HepG2 (cell line): ENCODE measurements around the gene SLC34A2. TPM values are rescaled to one million over a fixed set of nuclear protein-coding genes. Genes with fewer than 3 reads are reported as not detected.
A peak's percentile ranks its signal among the peaks of the same experiment; 100 is the strongest.

Source experiments
- ATAC-seq: fragments of 200-7000 bp; cut with Tn5 transposase; 3 replicates; pipeline ENCODE4 v1.9.1; 2020; ENCODE audit warnings: mild to moderate bottlenecking, moderate library complexity
- BruUV-seq: library from RNA; stranded (reverse); fragments of 400-500 nt; replicated peaks from 2 replicates; lab custom pipeline; 2021; lab: Mats Ljungman, UMichigan
- CTCF ChIA-PET: fragments of 300-600 bp; formaldehyde crosslinking; extraction: SDS; loops from one replicate; lab custom pipeline; 2021; ENCODE audit warnings: low total read pairs, inconsistent platforms, low intra/inter-chr PET ratio; lab: Yijun Ruan, JAX
- POLR2A ChIA-PET: fragments of 350-600 bp; sonication (Branson Sonifier 250); formaldehyde crosslinking; loops from one replicate; lab custom pipeline; 2020; ENCODE audit warnings: antibody characterized with exemption, inconsistent platforms; lab: Yijun Ruan, JAX
- DNase-seq: peaks from one replicate; pipeline ENCODE4 v3.0.0-alpha.2; 2015; ENCODE audit warnings: low spot score
- FAIRE-seq: peaks from 3 replicates; lab custom pipeline; 2011; peaks lifted over from hg19 to GRCh38; lab: Jason Lieb, UNC
- H2AFZ ChIP-seq: one replicate; pipeline ENCODE4 v1.6.1; 2011; ENCODE audit warnings: low read length, inconsistent platforms
- H3K27ac ChIP-seq: fragments of 300-600 bp; 3 replicates; pipeline ENCODE4 v1.8.0; 2011; ENCODE audit warnings: mixed run types, mild to moderate bottlenecking, mixed read lengths, low read length, inconsistent platforms; ENCODE audit not compliant: insufficient read depth; ENCODE audit errors: extremely low read length
- H3K27me3 ChIP-seq, 2 experiments: fragments of 200-600 bp in 1 of 2; 2 replicates in 1 of 2; 3 replicates in 1 of 2; pipeline versions ENCODE4 v1.6.0 to v1.8.0; 2011; ENCODE audit warnings: low read length in 2 of 2, mild to moderate bottlenecking in 2 of 2, moderate library complexity in 2 of 2, inconsistent platforms in 1 of 2; ENCODE audit not compliant: insufficient read depth in 2 of 2, control insufficient read depth in 1 of 2
- H3K36me3 ChIP-seq, 2 experiments: fragments of 200-600 bp in 1 of 2; replicated peaks in 1 of 2; 2 replicates in 1 of 2; 3 replicates in 1 of 2; pipeline versions ENCODE4 v1.5.1 to v1.8.0; 2011; ENCODE audit warnings: low read length in 2 of 2, inconsistent platforms in 1 of 2; ENCODE audit not compliant: insufficient read depth in 2 of 2, control insufficient read depth in 1 of 2
- H3K4me1 ChIP-seq: 2 replicates; pipeline ENCODE4 v1.5.1; 2012; ENCODE audit warnings: low read length, inconsistent platforms; ENCODE audit not compliant: insufficient read depth
- H3K4me2 ChIP-seq: 2 replicates; pipeline ENCODE4 v1.6.0; 2011; ENCODE audit warnings: low read depth, low read length, inconsistent platforms
- H3K4me3 ChIP-seq, 3 experiments: fragments of 200-600 bp in 1 of 3; sonication (generic), shearing (Covaris generic) in 1 of 3; replicated peaks in 1 of 3; 2 replicates each; pipeline ENCODE4 v1.5.1; 2011 to 2016; ENCODE audit warnings: low read length in 3 of 3, inconsistent platforms in 2 of 3, low read depth in 2 of 3, mild to moderate bottlenecking in 2 of 3, control low read depth in 1 of 3, mixed read lengths in 1 of 3; ENCODE audit not compliant: insufficient read depth in 1 of 3
- H3K79me2 ChIP-seq: one replicate; pipeline ENCODE4 v1.6.1; 2011; ENCODE audit warnings: low read length, inconsistent platforms; ENCODE audit not compliant: insufficient read depth
- H3K9ac ChIP-seq: 2 replicates; pipeline ENCODE4 v1.6.0; 2011; ENCODE audit warnings: mild to moderate bottlenecking, low read depth, low read length, inconsistent platforms; ENCODE audit not compliant: insufficient read depth
- H3K9me3 ChIP-seq: 2 replicates; pipeline ENCODE4 v1.5.1; 2012; ENCODE audit warnings: mild to moderate bottlenecking, low read length
- H4K20me1 ChIP-seq: 2 replicates; pipeline ENCODE4 v1.6.0; 2011; ENCODE audit warnings: inconsistent platforms, mild to moderate bottlenecking, low read length, moderate library complexity; ENCODE audit not compliant: insufficient read depth
- FOSL2 ChIP-seq: sonication (generic); formaldehyde crosslinking; IDR thresholded peaks from 2 replicates; pipeline ENCODE4 v1.4.0; 2020; ENCODE audit warnings: missing genetic modification reagents
- KDM5A ChIP-seq: fragments of 200-600 bp; sonication (generic); IDR thresholded peaks from 2 replicates; pipeline ENCODE4 v1.7.0; 2018; ENCODE audit warnings: antibody characterized with exemption, mild to moderate bottlenecking, low read length, borderline replicate concordance
- RBFOX2 ChIP-seq: fragments of 200-400 bp; formaldehyde crosslinking; IDR thresholded peaks from 2 replicates; pipeline ENCODE4 v1.6.1; 2017; ENCODE audit warnings: low read depth, mild to moderate bottlenecking, low read length
- SMARCC2 ChIP-seq: fragments of 450-650 bp; IDR thresholded peaks from 2 replicates; pipeline ENCODE4 v1.6.1; 2017; ENCODE audit warnings: antibody characterized with exemption, mild to moderate bottlenecking
- SMC3 ChIP-seq: IDR thresholded peaks from 2 replicates; pipeline ENCODE4 v1.6.1; 2011; ENCODE audit warnings: low read length, improper control_type of control experiment
- SOX5 ChIP-seq: IDR thresholded peaks from 2 replicates; pipeline ENCODE4 v1.6.1; 2016; ENCODE audit warnings: borderline replicate concordance
- ZKSCAN1 ChIP-seq: fragments of 150-350 bp; IDR thresholded peaks from 2 replicates; pipeline ENCODE4 v1.6.1; 2014; ENCODE audit warnings: low read length
- ZKSCAN5 ChIP-seq: sonication (generic); formaldehyde crosslinking; IDR thresholded peaks from 2 replicates; pipeline ENCODE4 v1.5.1; 2020; ENCODE audit warnings: mild to moderate bottlenecking, missing genetic modification reagents
- ZNF121 ChIP-seq: sonication (generic); formaldehyde crosslinking; IDR thresholded peaks from 2 replicates; pipeline ENCODE4 v1.5.0; 2020; ENCODE audit warnings: mild to moderate bottlenecking, missing genetic modification reagents
- ZNF138 ChIP-seq: sonication (generic); formaldehyde crosslinking; IDR thresholded peaks from 2 replicates; pipeline ENCODE4 v1.5.0; 2020; ENCODE audit warnings: mild to moderate bottlenecking, low read depth, missing genetic modification reagents
- ZNF354B ChIP-seq: sonication (generic); formaldehyde crosslinking; IDR thresholded peaks from 2 replicates; pipeline ENCODE4 v1.8.0; 2022; ENCODE audit warnings: mild to moderate bottlenecking, missing genetic modification reagents
- ZNF720 ChIP-seq: sonication (generic); formaldehyde crosslinking; IDR thresholded peaks from 2 replicates; pipeline ENCODE4 v1.4.0; 2020; ENCODE audit warnings: missing genetic modification reagents
- WGBS: methylation state at CpG from one replicate; pipeline ENCODE4 v1.1.6; 2017; ENCODE audit warnings: low lambda C conversion rate; 5-methylcytosine and 5-hydroxymethylcytosine counted together
- in situ Hi-C: cut with HindIII; loops from 2 replicates; pipeline ENCODE4 v1.10.0; 2017; ENCODE audit warnings: low pct_unique_long_range_greater_than_20kb; ENCODE audit not compliant: extremely low pct_ligation_motif_present
- intact Hi-C: fragments of 100-400 bp; cut with micrococcal nuclease; formaldehyde crosslinking; loops from one replicate; pipeline ENCODE4 v1.10.0; 2022; ENCODE audit not compliant: unreplicated experiment
- polyA plus RNA-seq, 8 experiments: library from polyadenylated mRNA; depleted of rRNA in 3 of 8; stranded (reverse) in 7 of 8; unstranded in 1 of 8; fragments of >200 nt; fragmentation: Illumina TruSeq in 4 of 8; extraction: Trizol in 4 of 8; gene quantifications; 2 replicates each; pipeline versions ENCODE4 v1.2.1 to v1.2.3, GENCODE V29; 2011 to 2016; ENCODE audit warnings: low read depth in 4 of 8, missing spikeins in 1 of 8, mixed read lengths in 1 of 8; ENCODE audit not compliant: insufficient read depth in 1 of 8
- total RNA-seq, 5 experiments: library from RNA; depleted of rRNA; stranded (reverse); fragments of >200 nt; fragmentation: Illumina TruSeq; extraction: Trizol; gene quantifications; 2 replicates each; pipeline ENCODE4 v1.2.3, GENCODE V29; 2016; ENCODE audit warnings: low read depth in 1 of 5
- TF ChIP-seq, protein P1 (sequence below): sonication (generic); formaldehyde crosslinking; IDR thresholded peaks from 2 replicates; pipeline ENCODE4 v1.9.0; 2022; ENCODE audit warnings: missing genetic modification reagents, mild to moderate bottlenecking, borderline replicate concordance
- TF ChIP-seq, protein P2 (sequence below): IDR thresholded peaks from 2 replicates; pipeline ENCODE4 v1.6.1; 2016; ENCODE audit warnings: missing compliant biosample characterization, missing genetic modification reagents, borderline replicate concordance
- TF ChIP-seq, protein P3 (sequence below): sonication (generic); formaldehyde crosslinking; IDR thresholded peaks from 2 replicates; pipeline ENCODE4 v1.4.0; 2020; ENCODE audit warnings: mild to moderate bottlenecking, missing genetic modification reagents
- TF ChIP-seq, protein P4 (sequence below): sonication (generic); formaldehyde crosslinking; IDR thresholded peaks from 2 replicates; pipeline ENCODE4 v1.4.0; 2020; ENCODE audit warnings: low read depth, mild to moderate bottlenecking, missing genetic modification reagents

SLC34A2 gene
- total and polyA plus RNA-seq, 2 of the 13 experiments (the other 11 are each of a cell fraction or from before 2014, with no cell fraction given) = not detected

DNA sequence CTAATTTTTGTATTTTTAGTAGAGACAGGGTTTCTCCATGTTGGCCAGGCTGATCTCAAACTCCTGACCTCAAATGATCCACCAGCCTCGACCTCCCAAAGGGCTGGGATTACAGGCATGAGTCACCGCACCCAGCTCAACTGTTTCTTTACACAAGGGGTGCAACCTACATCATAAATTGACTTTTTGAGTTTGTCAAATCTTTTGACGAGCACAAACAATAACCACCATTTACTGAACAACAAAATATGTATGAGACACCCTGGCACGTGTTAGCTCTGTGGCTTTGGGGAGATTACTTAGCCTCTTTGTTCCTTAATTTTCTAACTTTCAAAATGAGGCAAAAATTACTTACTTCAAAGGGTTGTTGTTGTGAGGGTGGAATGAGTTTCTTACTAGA is 23.5 kb upstream of the SLC34A2 start:
- Histone ChIP-seq H2AFZ (no peak overlapping the region), H3K4me1 (no peaks in the 10 kb centered on the region), H3K36me3 (no peaks in the 10 kb centered on the region), H3K27ac (no peak overlapping the region), H3K27me3 (no peaks in the 10 kb centered on the region), H3K79me2 (no peaks in the 10 kb centered on the region), H3K4me3 (no peak overlapping the region), H3K9me3 (no peaks in the 10 kb centered on the region)
- DNase-seq (no peak), ATAC-seq (no peak)
- CTCF ChIA-PET = no interaction called here
- BruUV-seq = no TSS peak
- in situ Hi-C loops = no loop called here
- POLR2A ChIA-PET = no interaction called here
- TF ChIP-seq, protein P1, sequence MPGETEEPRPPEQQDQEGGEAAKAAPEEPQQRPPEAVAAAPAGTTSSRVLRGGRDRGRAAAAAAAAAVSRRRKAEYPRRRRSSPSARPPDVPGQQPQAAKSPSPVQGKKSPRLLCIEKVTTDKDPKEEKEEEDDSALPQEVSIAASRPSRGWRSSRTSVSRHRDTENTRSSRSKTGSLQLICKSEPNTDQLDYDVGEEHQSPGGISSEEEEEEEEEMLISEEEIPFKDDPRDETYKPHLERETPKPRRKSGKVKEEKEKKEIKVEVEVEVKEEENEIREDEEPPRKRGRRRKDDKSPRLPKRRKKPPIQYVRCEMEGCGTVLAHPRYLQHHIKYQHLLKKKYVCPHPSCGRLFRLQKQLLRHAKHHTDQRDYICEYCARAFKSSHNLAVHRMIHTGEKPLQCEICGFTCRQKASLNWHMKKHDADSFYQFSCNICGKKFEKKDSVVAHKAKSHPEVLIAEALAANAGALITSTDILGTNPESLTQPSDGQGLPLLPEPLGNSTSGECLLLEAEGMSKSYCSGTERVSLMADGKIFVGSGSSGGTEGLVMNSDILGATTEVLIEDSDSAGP (CRISPR knock-in tag) = no peak
- TF ChIP-seq ZNF138 = no peak
- no peak for TF ChIP-seq ZNF354B (CRISPR knock-in tag)
- peak; percentile 28; the same call in 1 of the 2 replicates for TF ChIP-seq FOSL2 (CRISPR knock-in tag)
- TF ChIP-seq, all 625 proteins: peak for 1
- no peak for FAIRE-seq
- intact Hi-C loops = no loop called here
- WGBS = 1% methylated on average over 4 of the region's 4 CpGs
- no peak overlapping the region for H3K4me2 ChIP-seq
- no peak overlapping the region for H3K9ac ChIP-seq
- no peaks in the 10 kb centered on the region for H4K20me1 ChIP-seq

DNA sequence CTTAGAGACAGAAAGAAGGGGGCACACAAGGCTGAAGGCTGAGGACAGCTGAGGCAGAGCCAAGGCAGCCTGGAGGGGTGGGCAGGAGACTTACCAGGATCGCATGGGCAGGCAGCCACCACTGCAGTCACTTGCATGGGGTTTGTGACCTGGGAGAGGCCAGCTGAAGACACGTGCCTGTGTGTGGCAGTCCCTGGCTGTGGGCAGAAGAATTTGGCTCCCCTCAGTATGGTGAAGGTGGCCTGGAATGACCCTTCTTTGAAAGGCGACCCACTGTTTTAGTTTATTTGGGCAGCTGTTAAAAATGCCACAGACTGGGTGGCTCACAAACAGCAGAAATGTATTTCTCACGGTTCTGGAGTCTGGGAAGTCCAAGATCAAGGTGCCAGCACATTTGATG is 22.1 kb upstream of the SLC34A2 start:
- no peaks in the 10 kb centered on the region for H3K9me3 ChIP-seq
- 18% methylated on average over 4 of the region's 4 CpGs for WGBS
- no peaks in the 10 kb centered on the region for H3K79me2 ChIP-seq
- H2AFZ ChIP-seq = no peak overlapping the region
- H3K36me3 ChIP-seq = no peaks in the 10 kb centered on the region
- no peak overlapping the region for H3K27ac ChIP-seq
- in situ Hi-C loops (no loop called here), intact Hi-C loops (no loop called here)
- DNase-seq = no peak
- no peak overlapping the region for H3K9ac ChIP-seq
- ChIA-PET POLR2A (no interaction called here), CTCF (no interaction called here)
- H4K20me1 ChIP-seq = no peaks in the 10 kb centered on the region
- H3K4me3 ChIP-seq = no peak overlapping the region
- no peaks in the 10 kb centered on the region for H3K27me3 ChIP-seq
- FAIRE-seq = no peak
- H3K4me1 ChIP-seq = no peaks in the 10 kb centered on the region
- H3K4me2 ChIP-seq = no peak overlapping the region
- BruUV-seq = no TSS peak
- no peak for ATAC-seq
- TF ChIP-seq SOX5 (no peak), KDM5A (no peak), ZKSCAN5 (CRISPR knock-in tag) (no peak), ZNF121 (CRISPR knock-in tag) (no peak), SMARCC2 (no peak), ZKSCAN1 (no peak), SMC3 (no peak), RBFOX2 (no peak), ZNF720 (CRISPR knock-in tag) (no peak)
- TF ChIP-seq, protein P2, sequence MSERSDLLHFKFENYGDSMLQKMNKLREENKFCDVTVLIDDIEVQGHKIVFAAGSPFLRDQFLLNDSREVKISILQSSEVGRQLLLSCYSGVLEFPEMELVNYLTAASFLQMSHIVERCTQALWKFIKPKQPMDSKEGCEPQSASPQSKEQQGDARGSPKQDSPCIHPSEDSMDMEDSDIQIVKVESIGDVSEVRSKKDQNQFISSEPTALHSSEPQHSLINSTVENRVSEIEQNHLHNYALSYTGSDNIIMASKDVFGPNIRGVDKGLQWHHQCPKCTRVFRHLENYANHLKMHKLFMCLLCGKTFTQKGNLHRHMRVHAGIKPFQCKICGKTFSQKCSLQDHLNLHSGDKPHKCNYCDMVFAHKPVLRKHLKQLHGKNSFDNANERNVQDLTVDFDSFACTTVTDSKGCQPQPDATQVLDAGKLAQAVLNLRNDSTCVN (CRISPR knock-in tag) = no peak
- TF ChIP-seq, protein P3, sequence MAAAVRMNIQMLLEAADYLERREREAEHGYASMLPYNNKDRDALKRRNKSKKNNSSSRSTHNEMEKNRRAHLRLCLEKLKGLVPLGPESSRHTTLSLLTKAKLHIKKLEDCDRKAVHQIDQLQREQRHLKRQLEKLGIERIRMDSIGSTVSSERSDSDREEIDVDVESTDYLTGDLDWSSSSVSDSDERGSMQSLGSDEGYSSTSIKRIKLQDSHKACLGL (CRISPR knock-in tag) = no peak
- TF ChIP-seq, protein P4, sequence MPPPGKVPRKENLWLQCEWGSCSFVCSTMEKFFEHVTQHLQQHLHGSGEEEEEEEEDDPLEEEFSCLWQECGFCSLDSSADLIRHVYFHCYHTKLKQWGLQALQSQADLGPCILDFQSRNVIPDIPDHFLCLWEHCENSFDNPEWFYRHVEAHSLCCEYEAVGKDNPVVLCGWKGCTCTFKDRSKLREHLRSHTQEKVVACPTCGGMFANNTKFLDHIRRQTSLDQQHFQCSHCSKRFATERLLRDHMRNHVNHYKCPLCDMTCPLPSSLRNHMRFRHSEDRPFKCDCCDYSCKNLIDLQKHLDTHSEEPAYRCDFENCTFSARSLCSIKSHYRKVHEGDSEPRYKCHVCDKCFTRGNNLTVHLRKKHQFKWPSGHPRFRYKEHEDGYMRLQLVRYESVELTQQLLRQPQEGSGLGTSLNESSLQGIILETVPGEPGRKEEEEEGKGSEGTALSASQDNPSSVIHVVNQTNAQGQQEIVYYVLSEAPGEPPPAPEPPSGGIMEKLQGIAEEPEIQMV (CRISPR knock-in tag) = no peak
